IMR-90 (cell line): ENCODE results near the gene EDN3. TPM values are rescaled to one million over a fixed set of nuclear protein-coding genes. Genes with fewer than 3 reads are reported as not detected.

Source experiments
- ATAC-seq: fragments of 200-7000 bp; cut with Tn5 transposase; 2 replicates; pipeline ENCODE4 v1.9.1; 2020; ENCODE audit warnings: low read depth, mild to moderate bottlenecking, moderate library complexity
- BruUV-seq: library from RNA; stranded (reverse); fragments of 400-500 nt; replicated peaks from 2 replicates; lab custom pipeline; 2021; lab: Mats Ljungman, UMichigan
- CTCF ChIA-PET: fragments of 300-600 bp; formaldehyde crosslinking; extraction: SDS; loops from one replicate; lab custom pipeline; 2021; ENCODE audit warnings: antibody characterized with exemption; lab: Yijun Ruan, JAX
- POLR2A ChIA-PET: fragments of 300-600 bp; sonication (Branson Sonifier 250); formaldehyde crosslinking; loops from one replicate; lab custom pipeline; 2022; ENCODE audit warnings: antibody characterized with exemption; ENCODE audit not compliant: unreplicated experiment; lab: Charles Lee
- DNase-seq: peaks from one replicate; pipeline ENCODE4 v3.0.0; 2013
- H2AFZ ChIP-seq: replicated peaks from 2 replicates; pipeline ENCODE3; 2013; ENCODE audit warnings: low read length, mild to moderate bottlenecking; ENCODE audit not compliant: poor library complexity
- H2AK5ac ChIP-seq: 2 replicates; pipeline ENCODE4 v1.6.1; 2013; ENCODE audit warnings: low read depth, low read length, inconsistent platforms
- H2AK9ac ChIP-seq: replicated peaks from 2 replicates; pipeline ENCODE3; 2013; ENCODE audit warnings: mild to moderate bottlenecking, low read depth, low read length, moderate library complexity; ENCODE audit not compliant: poor library complexity
- H2BK120ac ChIP-seq: 2 replicates; pipeline ENCODE4 v1.6.1; 2013; ENCODE audit warnings: low read depth, low read length, inconsistent platforms
- H2BK15ac ChIP-seq: 3 replicates; pipeline ENCODE4 v1.6.1; 2013; ENCODE audit warnings: low read depth, low read length, inconsistent platforms
- H2BK20ac ChIP-seq: 2 replicates; pipeline ENCODE4 v1.6.1; 2013; ENCODE audit warnings: low read depth, mild to moderate bottlenecking, inconsistent platforms, low read length, moderate library complexity
- H2BK5ac ChIP-seq: 2 replicates; pipeline ENCODE4 v1.6.1; 2013; ENCODE audit warnings: mild to moderate bottlenecking, low read depth, low read length, inconsistent platforms; ENCODE audit not compliant: poor library complexity, severe bottlenecking
- H3K14ac ChIP-seq: replicated peaks from 2 replicates; pipeline ENCODE4 v1.6.1; 2013; ENCODE audit warnings: low read depth, low read length, inconsistent platforms
- H3K18ac ChIP-seq: 2 replicates; pipeline ENCODE4 v1.6.1; 2013; ENCODE audit warnings: low read depth, low read length, control low read depth
- H3K23ac ChIP-seq: 2 replicates; pipeline ENCODE4 v1.6.1; 2013; ENCODE audit warnings: low read depth, low read length, inconsistent platforms
- H3K27ac ChIP-seq: 2 replicates; pipeline ENCODE4 v1.5.1; 2013; ENCODE audit warnings: mild to moderate bottlenecking, control low read depth, low read length; ENCODE audit not compliant: insufficient read depth
- H3K27me3 ChIP-seq: 2 replicates; pipeline ENCODE4 v1.6.1; 2013; ENCODE audit warnings: low read length; ENCODE audit not compliant: control insufficient read depth, insufficient read depth
- H3K36me3 ChIP-seq: 2 replicates; pipeline ENCODE4 v1.6.1; 2013; ENCODE audit warnings: low read length, mixed read lengths; ENCODE audit not compliant: control insufficient read depth, insufficient read depth
- H3K4ac ChIP-seq: 2 replicates; pipeline ENCODE4 v1.6.1; 2013; ENCODE audit warnings: low read depth, low read length, inconsistent platforms
- H3K4me1 ChIP-seq: 2 replicates; pipeline ENCODE4 v1.6.1; 2013; ENCODE audit warnings: low read length, mixed read lengths; ENCODE audit not compliant: control insufficient read depth, insufficient read depth
- H3K4me2 ChIP-seq: 2 replicates; pipeline ENCODE4 v1.6.1; 2013; ENCODE audit warnings: low read depth, mild to moderate bottlenecking, control low read depth, low read length, moderate library complexity
- H3K4me3 ChIP-seq: 2 replicates; pipeline ENCODE4 v1.5.1; 2013; ENCODE audit warnings: low read depth, mild to moderate bottlenecking, control low read depth, low read length, moderate library complexity; ENCODE audit not compliant: insufficient read depth
- H3K56ac ChIP-seq: 2 replicates; pipeline ENCODE4 v1.6.1; 2013; ENCODE audit warnings: low read length, inconsistent platforms; ENCODE audit not compliant: insufficient read depth; ENCODE audit errors: extremely low read depth
- H3K79me1 ChIP-seq, 2 experiments: 2 replicates each; pipeline ENCODE4 v1.6.1; 2013; ENCODE audit warnings: low read length in 2 of 2, inconsistent platforms in 1 of 2, low read depth in 1 of 2
- H3K9ac ChIP-seq: 2 replicates; pipeline ENCODE4 v1.6.1; 2013; ENCODE audit warnings: low read depth, low read length, control low read depth
- H3K9me1 ChIP-seq: 2 replicates; pipeline ENCODE4 v1.6.1; 2013; ENCODE audit warnings: low read length, inconsistent platforms; ENCODE audit not compliant: insufficient read depth
- H3K9me3 ChIP-seq: 2 replicates; pipeline ENCODE4 v1.6.1; 2013; ENCODE audit warnings: low read length; ENCODE audit not compliant: control insufficient read depth, insufficient read depth
- H4K20me1 ChIP-seq: 2 replicates; pipeline ENCODE4 v1.6.1; 2013; ENCODE audit warnings: low read length, inconsistent platforms; ENCODE audit not compliant: insufficient read depth
- H4K5ac ChIP-seq: 2 replicates; pipeline ENCODE4 v1.6.1; 2013; ENCODE audit warnings: mild to moderate bottlenecking, low read depth, low read length, control low read depth
- H4K8ac ChIP-seq, 2 experiments: 2 replicates each; pipeline ENCODE4 v1.6.1; 2013; ENCODE audit warnings: low read depth in 2 of 2, low read length in 2 of 2, control low read depth in 1 of 2, inconsistent platforms in 1 of 2
- H4K91ac ChIP-seq: 2 replicates; pipeline ENCODE4 v1.6.1; 2013; ENCODE audit warnings: low read depth, low read length, inconsistent platforms; ENCODE audit not compliant: insufficient read depth
- BHLHE40 ChIP-seq: fragments of 150-350 bp; IDR thresholded peaks from 2 replicates; pipeline ENCODE4 v1.6.1; 2016; ENCODE audit warnings: mild to moderate bottlenecking, low read depth, low read length
- FOS ChIP-seq: fragments of 150-350 bp; IDR thresholded peaks from 2 replicates; pipeline ENCODE4 v1.6.1; 2016; ENCODE audit warnings: low read depth, low read length
- MXI1 ChIP-seq: IDR thresholded peaks from 2 replicates; pipeline ENCODE4 v1.6.1; 2012; ENCODE audit warnings: low read depth, mild to moderate bottlenecking, low read length, moderate library complexity, borderline replicate concordance
- NFE2L2 ChIP-seq: fragments of 150-350 bp; IDR thresholded peaks from 2 replicates; pipeline ENCODE4 v1.6.1; 2016; ENCODE audit warnings: low read depth, mild to moderate bottlenecking, low read length
- POLR2A ChIP-seq: IDR thresholded peaks from 2 replicates; pipeline ENCODE4 v1.6.1; 2012; ENCODE audit warnings: mild to moderate bottlenecking, low read depth, low read length
- RAD21 ChIP-seq: IDR thresholded peaks from 2 replicates; pipeline ENCODE4 v1.6.1; 2012; ENCODE audit warnings: low read length, improper control_type of control experiment
- RFX5 ChIP-seq: IDR thresholded peaks from 2 replicates; pipeline ENCODE4 v1.8.0; 2012; ENCODE audit warnings: low read depth, mild to moderate bottlenecking, low read length, moderate library complexity
- WGBS, 2 experiments: methylation state at CpG; one replicate each; pipeline versions ENCODE4 v1.1.5 to v1.1.7; 2013; ENCODE audit warnings: missing lambda C conversion rate in 2 of 2; ENCODE audit not compliant: insufficient read length in 1 of 2; ENCODE audit errors: extremely low coverage in 2 of 2; 5-methylcytosine and 5-hydroxymethylcytosine counted together
- dilution Hi-C: fragments of 300-500 bp; cut with HindIII; formaldehyde crosslinking; loops from one replicate; pipeline ENCODE4 v1.14.3; 2018; ENCODE audit warnings: low sequenced_read_pairs; ENCODE audit not compliant: unreplicated experiment
- in situ Hi-C: fragments of 300-500 bp; cut with MboI; formaldehyde crosslinking; loops from 3 replicates; pipeline ENCODE4 v1.14.3; 2019; ENCODE audit warnings: low sequenced_read_pairs, inconsistent platforms, mixed read lengths
- intact Hi-C: fragments of 100-400 bp; cut with micrococcal nuclease; formaldehyde crosslinking; loops from 2 replicates; pipeline ENCODE4 v1.10.0; 2022
- polyA plus RNA-seq, 3 experiments: library from polyadenylated mRNA; depleted of rRNA; stranded (reverse); fragments of >200 nt; gene quantifications; 2 replicates each; pipeline ENCODE4 v1.2.3, GENCODE V29; 2012; ENCODE audit warnings: low replicate concordance in 1 of 3
- total RNA-seq: library from RNA; depleted of rRNA; stranded (reverse); fragments of >200 nt; gene quantifications from 2 replicates; pipeline ENCODE4 v1.2.3, GENCODE V29; 2012
- TF ChIP-seq, protein P1 (sequence below): fragments of 150-350 bp; IDR thresholded peaks from 2 replicates; pipeline ENCODE4 v1.6.1; 2017; ENCODE audit warnings: mild to moderate bottlenecking, antibody characterized with exemption, low read length, low read depth

Gene EDN3
- total and polyA plus RNA-seq, 2 of the 4 experiments (the other 2 are of a cell fraction): not detected

DNA sequence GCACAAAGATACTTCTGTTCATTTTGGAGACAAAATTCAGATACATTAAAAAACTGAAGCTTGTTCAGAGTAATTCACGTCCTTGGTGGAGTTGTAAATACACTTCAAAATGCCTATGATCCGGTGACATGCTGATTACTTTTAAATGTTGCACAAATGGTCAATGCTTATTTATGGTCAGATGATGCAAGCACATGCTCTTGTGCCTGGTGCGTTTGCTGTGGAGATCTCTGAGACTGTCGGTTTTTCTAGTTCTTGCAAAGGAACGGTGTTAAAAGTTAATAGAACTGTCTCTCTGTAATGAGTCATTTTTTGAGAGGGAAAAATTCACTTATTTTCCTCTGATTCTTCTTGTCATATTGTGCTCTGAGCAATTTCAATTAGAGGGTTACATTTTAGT is 45.2 kb upstream of the EDN3 start:
- no peak overlapping the region for H4K8ac ChIP-seq

More for the DNA sequence above, 45.2 kb upstream of the EDN3 start:
- Histone ChIP-seq H3K9me1 (no peaks in the 10 kb centered on the region), H3K23ac (no peak overlapping the region), H4K20me1 (no peaks in the 10 kb centered on the region), H3K79me1 (no peaks in the 10 kb centered on the region), H2AK9ac (no peak overlapping the region), H3K4ac (no peak overlapping the region), H3K9me3 (no peaks in the 10 kb centered on the region), H3K27ac (no peak overlapping the region), H2AFZ (no peak overlapping the region), H3K36me3 (no peaks in the 10 kb centered on the region), H4K5ac (no peak overlapping the region), H3K4me2 (no peak overlapping the region), H2BK20ac (no peak overlapping the region), H3K18ac (no peak overlapping the region), H3K9ac (no peak overlapping the region), H3K56ac (no peak overlapping the region), H2BK5ac (no peak overlapping the region), H3K4me1 (no peaks in the 10 kb centered on the region), H2BK15ac (no peak overlapping the region), H2AK5ac (no peak overlapping the region), H2BK120ac (no peak overlapping the region), H3K4me3 (no peak overlapping the region), H3K27me3 (no peaks in the 10 kb centered on the region), H3K14ac (no peak overlapping the region), H4K91ac (no peak overlapping the region)
- in situ Hi-C loops: no loop called here
- POLR2A ChIA-PET: no interaction called here
- CTCF ChIA-PET: no interaction called here
- 41% methylated on average over 2 of the region's 5 CpGs; no CpG with 5 or more reads in 1 of the 2 experiments for WGBS, 2 experiments
- dilution Hi-C loops: no loop called here
- no peak for ATAC-seq
- no peak for TF ChIP-seq BHLHE40
- no peak for TF ChIP-seq MXI1
- no peak for TF ChIP-seq POLR2A
- TF ChIP-seq, protein P1, sequence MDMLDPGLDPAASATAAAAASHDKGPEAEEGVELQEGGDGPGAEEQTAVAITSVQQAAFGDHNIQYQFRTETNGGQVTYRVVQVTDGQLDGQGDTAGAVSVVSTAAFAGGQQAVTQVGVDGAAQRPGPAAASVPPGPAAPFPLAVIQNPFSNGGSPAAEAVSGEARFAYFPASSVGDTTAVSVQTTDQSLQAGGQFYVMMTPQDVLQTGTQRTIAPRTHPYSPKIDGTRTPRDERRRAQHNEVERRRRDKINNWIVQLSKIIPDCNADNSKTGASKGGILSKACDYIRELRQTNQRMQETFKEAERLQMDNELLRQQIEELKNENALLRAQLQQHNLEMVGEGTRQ: no peak
- no peak for TF ChIP-seq FOS
- no peak for TF ChIP-seq NFE2L2
- TF ChIP-seq RFX5: no peak
- no peak for TF ChIP-seq RAD21
- BruUV-seq: no TSS peak
- DNase-seq: no peak
- intact Hi-C loops: no loop called here
